SK-MEL-5 (cell line): Measurements from ENCODE around the gene CCBE1. TPM values are rescaled to one million over a fixed set of nuclear protein-coding genes. Genes with fewer than 3 reads are reported as not detected.

Experiments used
- DNase-seq: peaks from one replicate; pipeline ENCODE4 v3.0.0-alpha.2; 2016; ENCODE audit warnings: low read depth, low spot score
- in situ Hi-C: cut with HindIII; loops from 2 replicates; pipeline ENCODE4 v1.10.0; 2016; ENCODE audit warnings: low sequenced_read_pairs, high pct_unique_total_duplicates, low pct_unique_long_range_greater_than_20kb
- total RNA-seq: library from RNA; depleted of rRNA; stranded (reverse); fragments of >200 nt; shearing (Covaris generic); gene quantifications from 2 replicates; pipeline ENCODE4 v1.2.3, GENCODE V29; 2014; rRNA removed

Gene CCBE1
- total RNA-seq, 1 experiment from 2014 or later, result 0.29 TPM

GRCh38 chr18:59387687-59388565 is 309.3 kb downstream of the CCBE1 start:
- no peak for DNase-seq
- in situ Hi-C loops, result no loop called here

DNA sequence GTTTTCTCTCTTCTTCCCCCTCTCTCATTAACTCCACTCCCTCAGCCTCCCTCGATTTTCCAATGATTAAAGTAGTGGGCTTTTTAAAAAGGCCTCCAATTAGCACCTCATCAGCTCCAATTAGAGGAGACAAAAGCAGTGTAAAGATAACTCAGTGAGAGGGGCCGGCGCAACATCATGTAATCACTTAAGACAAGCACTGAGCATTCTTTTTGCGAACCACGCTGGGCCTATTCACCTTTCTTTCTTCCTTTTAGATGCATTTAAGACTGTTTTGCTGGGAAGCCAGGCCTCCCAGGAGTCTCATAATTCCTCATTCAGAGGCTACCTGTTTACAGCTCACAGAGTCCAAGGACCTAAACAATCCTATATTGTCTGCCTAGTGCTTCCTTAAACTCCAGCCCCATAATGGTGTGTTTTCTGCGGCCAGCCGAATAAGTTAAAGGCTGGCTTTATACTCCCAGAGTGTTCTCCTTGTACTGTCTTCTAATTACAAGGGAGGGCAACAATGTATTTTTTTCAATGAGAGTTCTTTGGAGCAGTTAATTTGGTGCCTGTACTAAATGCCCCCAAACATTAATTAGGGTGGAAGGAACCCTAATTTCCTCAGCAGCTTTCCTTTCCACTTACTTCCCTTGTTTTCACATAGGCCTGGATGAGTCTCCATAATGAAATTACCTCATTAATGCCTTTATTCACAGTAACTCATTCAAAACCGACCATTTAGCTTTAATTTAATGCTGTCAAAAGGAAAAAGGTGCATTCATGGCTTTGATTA is 310.1 kb downstream of the CCBE1 start:
- in situ Hi-C loops, result no loop called here
- DNase-seq, result no peak

- in situ Hi-C loops, result no loop called here
- no peak for DNase-seq
Observed at GRCh38 chr18:59385191-59385590, 312.0 kb downstream of the CCBE1 start.

DNA sequence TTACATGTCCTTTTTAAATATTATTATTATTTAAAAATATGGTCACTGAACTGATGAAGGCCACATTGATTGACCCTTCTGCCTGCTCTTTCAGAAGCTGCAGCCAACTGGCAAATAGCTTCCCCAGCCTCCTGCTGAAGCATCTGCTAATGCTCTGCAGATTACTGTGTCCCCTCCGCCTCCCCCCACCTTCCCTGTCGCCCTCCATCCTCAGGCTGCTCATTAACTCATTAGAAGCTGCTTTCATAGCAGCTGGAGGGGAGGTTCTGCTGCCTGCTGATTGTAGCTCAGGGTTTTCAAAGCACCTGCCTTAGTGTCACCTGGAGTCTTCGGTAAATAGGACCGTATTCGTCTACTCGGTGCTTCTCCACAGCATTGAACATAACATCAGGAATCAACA is 313.4 kb downstream of the CCBE1 start:
- in situ Hi-C loops, result no loop called here
- no peak for DNase-seq

- DNase-seq, result peak; percentile 14
- in situ Hi-C loops, result no loop called here
Observed at GRCh38 chr18:59382383-59382782, 314.8 kb downstream of the CCBE1 start.

DNA sequence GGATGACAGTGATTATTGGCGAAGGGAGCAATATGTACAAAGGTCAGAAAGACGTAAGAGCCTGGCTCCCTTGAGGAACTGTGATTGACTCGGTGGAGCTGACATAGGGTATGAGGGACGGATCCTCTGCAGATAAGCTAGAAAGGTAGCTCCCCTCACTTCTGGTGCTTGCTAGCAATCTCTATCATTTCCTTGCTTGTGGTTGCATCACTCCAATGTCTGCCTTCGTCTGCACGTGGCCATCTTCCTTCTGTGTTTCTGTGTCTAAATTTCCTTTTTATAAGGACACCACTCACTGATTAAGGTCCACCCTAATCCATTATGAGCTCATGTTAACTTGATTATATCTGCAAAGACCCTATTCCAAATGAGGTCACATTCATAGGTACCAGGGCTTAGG is 315.3 kb downstream of the CCBE1 start:
- no peak for DNase-seq
- in situ Hi-C loops, result no loop called here

Other genes starting within 250 kb of the CCBE1 start
- gene PMAIP1, start 202.6 kb upstream of the CCBE1 start, total RNA-seq, result 8.0 and 11.5 TPM in 2 replicates